ENCODE measurements around the gene C2CD2.
A peak's percentile ranks its signal among the peaks of the same experiment; 100 is the strongest.

- TF ChIP-seq, protein P1, sequence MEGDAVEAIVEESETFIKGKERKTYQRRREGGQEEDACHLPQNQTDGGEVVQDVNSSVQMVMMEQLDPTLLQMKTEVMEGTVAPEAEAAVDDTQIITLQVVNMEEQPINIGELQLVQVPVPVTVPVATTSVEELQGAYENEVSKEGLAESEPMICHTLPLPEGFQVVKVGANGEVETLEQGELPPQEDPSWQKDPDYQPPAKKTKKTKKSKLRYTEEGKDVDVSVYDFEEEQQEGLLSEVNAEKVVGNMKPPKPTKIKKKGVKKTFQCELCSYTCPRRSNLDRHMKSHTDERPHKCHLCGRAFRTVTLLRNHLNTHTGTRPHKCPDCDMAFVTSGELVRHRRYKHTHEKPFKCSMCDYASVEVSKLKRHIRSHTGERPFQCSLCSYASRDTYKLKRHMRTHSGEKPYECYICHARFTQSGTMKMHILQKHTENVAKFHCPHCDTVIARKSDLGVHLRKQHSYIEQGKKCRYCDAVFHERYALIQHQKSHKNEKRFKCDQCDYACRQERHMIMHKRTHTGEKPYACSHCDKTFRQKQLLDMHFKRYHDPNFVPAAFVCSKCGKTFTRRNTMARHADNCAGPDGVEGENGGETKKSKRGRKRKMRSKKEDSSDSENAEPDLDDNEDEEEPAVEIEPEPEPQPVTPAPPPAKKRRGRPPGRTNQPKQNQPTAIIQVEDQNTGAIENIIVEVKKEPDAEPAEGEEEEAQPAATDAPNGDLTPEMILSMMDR (IDR thresholded peaks at IDR 0.05): peak in 2 of 6 experiments; percentile 6 to 18
- TF ChIP-seq POLR2A (IDR thresholded peaks at IDR 0.05): no peak
Observed at GRCh38 chr21:41953249-41953830, 478 bp downstream of the C2CD2 start.
